Measurements from ENCODE around the gene ARHGDIG. TPM values are rescaled to one million over a fixed set of nuclear protein-coding genes. Genes with fewer than 3 reads are reported as not detected.

ARHGDIG gene
- polyA plus RNA-seq, 3 donors, result not detected

GRCh38 chr16:272633-273546 lies 7.5 kb upstream of the ARHGDIG start:
- H3K9me3 ChIP-seq (replicated peaks in 1 of 2; ENCODE audit: control insufficient read depth in 1 of 2, insufficient read depth in 1 of 2, low read length in 2 of 2), result no peaks in the 10 kb centered on the region
- H3K9me3 Mint-ChIP-seq, result peaks cover 0 to 5% (median 4%) of the 10 kb centered on the region in 7 donors
- H2AFZ ChIP-seq (ENCODE audit: insufficient read depth, low read depth, low read length, poor library complexity, severe bottlenecking), result no peak overlapping the region
- WGBS (ENCODE audit: insufficient coverage), result 91% methylated on average over 27 of the region's 36 CpGs
- TF ChIP-seq CTCF (IDR thresholded peaks at IDR 0.05), result no peak
- H3K4me1 Mint-ChIP-seq, result peaks cover 2% of the 10 kb centered on the region
- H3K9ac ChIP-seq (ENCODE audit: insufficient read depth, low read length, poor library complexity, severe bottlenecking), result no peak overlapping the region
- no peak overlapping the region for H3K4me2 ChIP-seq (replicated peaks; ENCODE audit: extremely low read depth, low read length, poor library complexity, severe bottlenecking)
- peaks cover 3 to 6% of the 10 kb centered on the region in 2 donors for H3K4me1 ChIP-seq (ENCODE audit: control insufficient read depth in 1 of 2, insufficient read depth in 2 of 2, low read length in 2 of 2)
- no peaks in the 10 kb centered on the region for H4K20me1 ChIP-seq (ENCODE audit: insufficient read depth, low read length)
- no peaks in the 10 kb centered on the region for H3K79me2 ChIP-seq (ENCODE audit: insufficient read depth, low read length)
- no peaks in the 10 kb centered on the region for H3K36me3 Mint-ChIP-seq
- H3K27ac ChIP-seq (ENCODE audit: low read depth in 1 of 2, low read length in 2 of 2), result no peak overlapping the region
- H3K27me3 ChIP-seq (ENCODE audit: control insufficient read depth in 2 of 2, insufficient read depth in 2 of 2, low read length in 2 of 2), result peaks cover 0 to 24% of the 10 kb centered on the region in 2 donors
- no peak overlapping the region for H3K27ac Mint-ChIP-seq
- peaks cover 22 to 44% (median 33%) of the 10 kb centered on the region in 3 donors for H3K27me3 Mint-ChIP-seq (ENCODE audit: low read depth in 3 of 3)
- no peak overlapping the region for H3K4me3 ChIP-seq (replicated peaks in 1 of 3; ENCODE audit: low read depth in 2 of 3, low read length in 3 of 3)
- intact Hi-C loops (cut with micrococcal nuclease), result no loop called here
- DNase-seq, result no peak
- no peaks in the 10 kb centered on the region for H3K36me3 ChIP-seq (replicated peaks in 1 of 2; ENCODE audit: control insufficient read depth in 1 of 2, insufficient read depth in 2 of 2, low read length in 2 of 2)
- H3K4me3 Mint-ChIP-seq, result no peak overlapping the region

GRCh38 chr16:273547-274421 lies 6.6 kb upstream of the ARHGDIG start:
- H3K27me3 ChIP-seq (ENCODE audit: control insufficient read depth in 2 of 2, insufficient read depth in 2 of 2, low read length in 2 of 2), result peaks cover 0 to 31% of the 10 kb centered on the region in 2 donors
- no peak for TF ChIP-seq CTCF (IDR thresholded peaks at IDR 0.05)
- no peaks in the 10 kb centered on the region for H3K9me3 ChIP-seq (replicated peaks in 1 of 2; ENCODE audit: control insufficient read depth in 1 of 2, insufficient read depth in 1 of 2, low read length in 2 of 2)
- no peaks in the 10 kb centered on the region for H4K20me1 ChIP-seq (ENCODE audit: insufficient read depth, low read length)
- H3K4me1 Mint-ChIP-seq, result peaks cover 2% of the 10 kb centered on the region
- H3K27ac ChIP-seq (ENCODE audit: low read depth in 1 of 2, low read length in 2 of 2), result no peak overlapping the region
- H3K4me1 ChIP-seq (ENCODE audit: control insufficient read depth in 1 of 2, insufficient read depth in 2 of 2, low read length in 2 of 2), result peaks cover 3 to 6% of the 10 kb centered on the region in 2 donors
- H3K4me3 Mint-ChIP-seq, result no peak overlapping the region
- no peaks in the 10 kb centered on the region for H3K79me2 ChIP-seq (ENCODE audit: insufficient read depth, low read length)
- no peak overlapping the region for H3K4me3 ChIP-seq (replicated peaks in 1 of 3; ENCODE audit: low read depth in 2 of 3, low read length in 3 of 3)
- no peak for DNase-seq
- no peaks in the 10 kb centered on the region for H3K36me3 ChIP-seq (replicated peaks in 1 of 2; ENCODE audit: control insufficient read depth in 1 of 2, insufficient read depth in 2 of 2, low read length in 2 of 2)
- 87% methylated on average over 19 of the region's 30 CpGs for WGBS (ENCODE audit: insufficient coverage)
- no peak overlapping the region for H3K4me2 ChIP-seq (replicated peaks; ENCODE audit: extremely low read depth, low read length, poor library complexity, severe bottlenecking)
- peaks cover 27 to 50% (median 42%) of the 10 kb centered on the region in 3 donors for H3K27me3 Mint-ChIP-seq (ENCODE audit: low read depth in 3 of 3)
- H3K36me3 Mint-ChIP-seq, result no peaks in the 10 kb centered on the region
- H3K27ac Mint-ChIP-seq, result no peak overlapping the region
- no peak overlapping the region for H2AFZ ChIP-seq (ENCODE audit: insufficient read depth, low read depth, low read length, poor library complexity, severe bottlenecking)
- intact Hi-C loops (cut with micrococcal nuclease), result no loop called here
- peaks cover 0 to 5% (median 4%) of the 10 kb centered on the region in 7 donors for H3K9me3 Mint-ChIP-seq
- H3K9ac ChIP-seq (ENCODE audit: insufficient read depth, low read length, poor library complexity, severe bottlenecking), result no peak overlapping the region

All from CD14-positive monocyte (primary cell).